GM21529 (cell line): ENCODE measurements around the gene RPS6KA2.

Experiments
- ATAC-seq: cut with Tn5 transposase; IDR thresholded peaks from one replicate; pipeline ENCODE4 v1.9.1; 2021; ENCODE audit not compliant: unreplicated experiment

RPS6KA2 gene

GRCh38 chr6:166578536-166579236 is 48.4 kb downstream of the RPS6KA2 start:
- ATAC-seq = no peak

- ATAC-seq = no peak
Observed at GRCh38 chr6:166575205-166575604, 51.8 kb downstream of the RPS6KA2 start.

GRCh38 chr6:166573511-166574216 is 53.4 kb downstream of the RPS6KA2 start:
- no peak for ATAC-seq

GRCh38 chr6:166572370-166573261 is 54.4 kb downstream of the RPS6KA2 start:
- no peak for ATAC-seq

- no peak for ATAC-seq
Observed at GRCh38 chr6:166570929-166571713, 55.9 kb downstream of the RPS6KA2 start.

GRCh38 chr6:166569206-166569605 is 57.8 kb downstream of the RPS6KA2 start:
- ATAC-seq = no peak

- ATAC-seq = no peak
Observed at GRCh38 chr6:166567813-166568212, 59.2 kb downstream of the RPS6KA2 start.

GRCh38 chr6:166567107-166567506 is 59.9 kb downstream of the RPS6KA2 start:
- ATAC-seq = no peak

- ATAC-seq = no peak
Observed at GRCh38 chr6:166566026-166567011, 60.7 kb downstream of the RPS6KA2 start.

- ATAC-seq = no peak
Observed at GRCh38 chr6:166565084-166565967, 61.7 kb downstream of the RPS6KA2 start.

GRCh38 chr6:166563805-166564204 is 63.2 kb downstream of the RPS6KA2 start:
- ATAC-seq = no peak

- ATAC-seq = no peak
Observed at GRCh38 chr6:166563200-166563599, 63.9 kb downstream of the RPS6KA2 start.

GRCh38 chr6:166562726-166563125 is 64.3 kb downstream of the RPS6KA2 start:
- no peak for ATAC-seq

- no peak for ATAC-seq
Observed at GRCh38 chr6:166561771-166562359, 65.2 kb downstream of the RPS6KA2 start.

GRCh38 chr6:166560222-166560621 is 66.8 kb downstream of the RPS6KA2 start:
- no peak for ATAC-seq

- no peak for ATAC-seq
Observed at GRCh38 chr6:166559662-166560061, 67.4 kb downstream of the RPS6KA2 start.

GRCh38 chr6:166559211-166559610 is 67.8 kb downstream of the RPS6KA2 start:
- ATAC-seq = no peak
